GM23338 (cell line): Measurements from ENCODE around the gene ANO10. TPM values are rescaled to one million over a fixed set of nuclear protein-coding genes. Genes with fewer than 3 reads are reported as not detected.

Experiments used
- ATAC-seq: fragments of 200-7000 bp; cut with Tn5 transposase; 3 replicates; pipeline ENCODE4 v1.9.1; 2020
- DNase-seq: peaks from one replicate; pipeline ENCODE4 v3.0.0-alpha.2; 2015; ENCODE audit warnings: low spot score
- H2AFZ ChIP-seq: fragments of 200-600 bp; sonication (generic); 2 replicates; pipeline ENCODE4 v1.8.0; 2016; ENCODE audit warnings: antibody characterized with exemption, mild to moderate bottlenecking, moderate library complexity
- H3F3A ChIP-seq: fragments of 200-600 bp; sonication (generic); replicated peaks from 2 replicates; pipeline ENCODE4 v1.8.0; 2017; ENCODE audit warnings: antibody characterized with exemption, mixed run types, low read depth
- H3K27ac ChIP-seq: fragments of 200-600 bp; sonication (generic); 2 replicates; pipeline ENCODE4 v1.6.1; 2016; ENCODE audit warnings: low read depth
- H3K27me3 ChIP-seq: fragments of 200-600 bp; sonication (generic); 2 replicates; pipeline ENCODE4 v1.8.0; 2016; ENCODE audit warnings: mild to moderate bottlenecking, mixed run types, moderate library complexity; ENCODE audit not compliant: insufficient read depth
- H3K36me3 ChIP-seq: fragments of 200-600 bp; sonication (generic); 2 replicates; pipeline ENCODE4 v1.8.0; 2016; ENCODE audit warnings: mild to moderate bottlenecking; ENCODE audit not compliant: insufficient read depth
- H3K4me1 ChIP-seq: fragments of 200-600 bp; sonication (generic); 2 replicates; pipeline ENCODE4 v1.8.0; 2016; ENCODE audit warnings: mild to moderate bottlenecking, moderate library complexity; ENCODE audit not compliant: insufficient read depth
- H3K4me2 ChIP-seq: fragments of 200-600 bp; sonication (generic); 2 replicates; pipeline ENCODE4 v1.7.1; 2017; ENCODE audit warnings: mixed run types
- H3K4me3 ChIP-seq: fragments of 200-600 bp; sonication (generic); 2 replicates; pipeline ENCODE4 v1.6.1; 2016; ENCODE audit warnings: mixed run types
- H3K79me2 ChIP-seq: fragments of 200-600 bp; sonication (generic); replicated peaks from 2 replicates; pipeline ENCODE4 v1.8.0; 2017; ENCODE audit warnings: mild to moderate bottlenecking; ENCODE audit not compliant: insufficient read depth
- H3K9me2 ChIP-seq: fragments of 200-600 bp; sonication (generic); 2 replicates; pipeline ENCODE4 v1.8.0; 2017; ENCODE audit not compliant: insufficient read depth
- H4K20me1 ChIP-seq: fragments of 200-600 bp; sonication (generic); replicated peaks from 2 replicates; pipeline ENCODE4 v1.8.0; 2017; ENCODE audit warnings: mild to moderate bottlenecking; ENCODE audit not compliant: insufficient read depth
- H3K27ac Mint-ChIP-seq: 2 replicates; pipeline ENCODE4 v1.8.0; 2020; ENCODE audit warnings: inconsistent platforms, mild to moderate bottlenecking, moderate library complexity, mixed read lengths
- H3K27me3 Mint-ChIP-seq: 3 replicates; pipeline ENCODE4 v1.8.0; 2022; ENCODE audit warnings: low read depth, mild to moderate bottlenecking, moderate library complexity, mixed read lengths, inconsistent platforms; ENCODE audit not compliant: insufficient read depth, poor library complexity
- H3K36me3 Mint-ChIP-seq: 3 replicates; pipeline ENCODE4 v1.8.0; 2021; ENCODE audit warnings: low read depth, mild to moderate bottlenecking, inconsistent platforms, moderate library complexity, mixed read lengths
- H3K4me1 Mint-ChIP-seq: 3 replicates; pipeline ENCODE4 v1.8.0; 2020; ENCODE audit warnings: mild to moderate bottlenecking, inconsistent platforms, mixed read lengths
- H3K4me3 Mint-ChIP-seq: 3 replicates; pipeline ENCODE4 v1.8.0; 2021; ENCODE audit warnings: moderate library complexity, mild to moderate bottlenecking, inconsistent platforms, mixed read lengths
- H3K9me3 Mint-ChIP-seq: 3 replicates; pipeline ENCODE4 v1.8.0; 2020; ENCODE audit warnings: moderate library complexity, mild to moderate bottlenecking, inconsistent platforms, mixed read lengths
- ZNF331 ChIP-seq: fragments of 250-450 bp; sonication (Bioruptor Pico); IDR thresholded peaks from 2 replicates; pipeline ENCODE4 v1.5.0; 2020; ENCODE audit warnings: low read depth, mild to moderate bottlenecking, moderate library complexity
- polyA plus RNA-seq: library from polyadenylated mRNA; unstranded; fragments of >200 nt; fragmentation: Nextera tagmentation; extraction: Ambion mirVana; gene quantifications from 2 replicates; pipeline ENCODE4 v1.2.1, GENCODE V29; 2016
- total RNA-seq: library from RNA; depleted of rRNA; stranded (reverse); fragments of >200 nt; shearing (Covaris generic); gene quantifications from 2 replicates; pipeline ENCODE4 v1.2.3, GENCODE V29; 2014
- TF ChIP-seq, protein P1 (sequence below): fragments of 250-450 bp; sonication (Bioruptor Pico); IDR thresholded peaks from 2 replicates; pipeline ENCODE4 v1.5.0; 2020; ENCODE audit warnings: mild to moderate bottlenecking, moderate library complexity
- TF ChIP-seq, protein P2 (sequence below): IDR thresholded peaks from one replicate; pipeline ENCODE4 v1.6.1; 2018; ENCODE audit warnings: antibody characterized with exemption; ENCODE audit not compliant: unreplicated experiment

Gene ANO10
- total and polyA plus RNA-seq, 2 experiments from 2014 or later, result 29.2 to 48.1 TPM

DNA sequence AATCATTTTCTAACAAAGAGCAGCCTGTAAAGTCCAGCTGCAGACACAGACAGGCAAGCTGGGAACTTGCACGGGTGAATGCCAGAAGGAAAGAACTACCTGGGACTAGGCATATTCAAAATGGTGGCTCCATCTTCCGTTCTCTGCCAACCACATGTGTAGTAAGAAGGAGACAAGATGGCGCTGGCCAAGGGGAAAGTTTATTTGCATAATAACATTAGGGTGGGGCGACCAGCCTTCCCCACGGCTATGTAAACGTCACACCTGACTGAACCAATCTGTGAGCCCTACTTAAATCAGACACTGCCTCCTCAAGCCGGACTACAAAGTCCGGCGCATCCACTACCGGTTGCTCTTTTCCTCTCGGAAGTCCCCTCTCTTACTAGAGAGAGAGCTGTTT, 204.7 kb downstream of the ANO10 start:
- H3K9me3 Mint-ChIP-seq, result no peaks in the 10 kb centered on the region
- Histone ChIP-seq H3K27ac (no peak overlapping the region), H4K20me1 (no peaks in the 10 kb centered on the region), H3K36me3 (no peaks in the 10 kb centered on the region), H3K4me1 (no peaks in the 10 kb centered on the region), H3K79me2 (no peaks in the 10 kb centered on the region), H3F3A (no peaks in the 10 kb centered on the region), H3K27me3 (no peaks in the 10 kb centered on the region), H3K4me3 (no peak overlapping the region), H3K4me2 (no peak overlapping the region), H3K9me2 (no peaks in the 10 kb centered on the region), H2AFZ (no peak overlapping the region)
- peaks cover 6% of the 10 kb centered on the region for H3K27me3 Mint-ChIP-seq
- H3K4me3 Mint-ChIP-seq, result no peak overlapping the region
- no peak overlapping the region for H3K27ac Mint-ChIP-seq
- no peak for DNase-seq
- ATAC-seq, result no peak
- H3K4me1 Mint-ChIP-seq, result no peaks in the 10 kb centered on the region; the same call in 2 of the 3 replicates
- H3K36me3 Mint-ChIP-seq, result no peaks in the 10 kb centered on the region; the same call in 2 of the 3 replicates
- no peak for TF ChIP-seq ZNF331 (CRISPR knock-in tag)
- TF ChIP-seq, protein P1, sequence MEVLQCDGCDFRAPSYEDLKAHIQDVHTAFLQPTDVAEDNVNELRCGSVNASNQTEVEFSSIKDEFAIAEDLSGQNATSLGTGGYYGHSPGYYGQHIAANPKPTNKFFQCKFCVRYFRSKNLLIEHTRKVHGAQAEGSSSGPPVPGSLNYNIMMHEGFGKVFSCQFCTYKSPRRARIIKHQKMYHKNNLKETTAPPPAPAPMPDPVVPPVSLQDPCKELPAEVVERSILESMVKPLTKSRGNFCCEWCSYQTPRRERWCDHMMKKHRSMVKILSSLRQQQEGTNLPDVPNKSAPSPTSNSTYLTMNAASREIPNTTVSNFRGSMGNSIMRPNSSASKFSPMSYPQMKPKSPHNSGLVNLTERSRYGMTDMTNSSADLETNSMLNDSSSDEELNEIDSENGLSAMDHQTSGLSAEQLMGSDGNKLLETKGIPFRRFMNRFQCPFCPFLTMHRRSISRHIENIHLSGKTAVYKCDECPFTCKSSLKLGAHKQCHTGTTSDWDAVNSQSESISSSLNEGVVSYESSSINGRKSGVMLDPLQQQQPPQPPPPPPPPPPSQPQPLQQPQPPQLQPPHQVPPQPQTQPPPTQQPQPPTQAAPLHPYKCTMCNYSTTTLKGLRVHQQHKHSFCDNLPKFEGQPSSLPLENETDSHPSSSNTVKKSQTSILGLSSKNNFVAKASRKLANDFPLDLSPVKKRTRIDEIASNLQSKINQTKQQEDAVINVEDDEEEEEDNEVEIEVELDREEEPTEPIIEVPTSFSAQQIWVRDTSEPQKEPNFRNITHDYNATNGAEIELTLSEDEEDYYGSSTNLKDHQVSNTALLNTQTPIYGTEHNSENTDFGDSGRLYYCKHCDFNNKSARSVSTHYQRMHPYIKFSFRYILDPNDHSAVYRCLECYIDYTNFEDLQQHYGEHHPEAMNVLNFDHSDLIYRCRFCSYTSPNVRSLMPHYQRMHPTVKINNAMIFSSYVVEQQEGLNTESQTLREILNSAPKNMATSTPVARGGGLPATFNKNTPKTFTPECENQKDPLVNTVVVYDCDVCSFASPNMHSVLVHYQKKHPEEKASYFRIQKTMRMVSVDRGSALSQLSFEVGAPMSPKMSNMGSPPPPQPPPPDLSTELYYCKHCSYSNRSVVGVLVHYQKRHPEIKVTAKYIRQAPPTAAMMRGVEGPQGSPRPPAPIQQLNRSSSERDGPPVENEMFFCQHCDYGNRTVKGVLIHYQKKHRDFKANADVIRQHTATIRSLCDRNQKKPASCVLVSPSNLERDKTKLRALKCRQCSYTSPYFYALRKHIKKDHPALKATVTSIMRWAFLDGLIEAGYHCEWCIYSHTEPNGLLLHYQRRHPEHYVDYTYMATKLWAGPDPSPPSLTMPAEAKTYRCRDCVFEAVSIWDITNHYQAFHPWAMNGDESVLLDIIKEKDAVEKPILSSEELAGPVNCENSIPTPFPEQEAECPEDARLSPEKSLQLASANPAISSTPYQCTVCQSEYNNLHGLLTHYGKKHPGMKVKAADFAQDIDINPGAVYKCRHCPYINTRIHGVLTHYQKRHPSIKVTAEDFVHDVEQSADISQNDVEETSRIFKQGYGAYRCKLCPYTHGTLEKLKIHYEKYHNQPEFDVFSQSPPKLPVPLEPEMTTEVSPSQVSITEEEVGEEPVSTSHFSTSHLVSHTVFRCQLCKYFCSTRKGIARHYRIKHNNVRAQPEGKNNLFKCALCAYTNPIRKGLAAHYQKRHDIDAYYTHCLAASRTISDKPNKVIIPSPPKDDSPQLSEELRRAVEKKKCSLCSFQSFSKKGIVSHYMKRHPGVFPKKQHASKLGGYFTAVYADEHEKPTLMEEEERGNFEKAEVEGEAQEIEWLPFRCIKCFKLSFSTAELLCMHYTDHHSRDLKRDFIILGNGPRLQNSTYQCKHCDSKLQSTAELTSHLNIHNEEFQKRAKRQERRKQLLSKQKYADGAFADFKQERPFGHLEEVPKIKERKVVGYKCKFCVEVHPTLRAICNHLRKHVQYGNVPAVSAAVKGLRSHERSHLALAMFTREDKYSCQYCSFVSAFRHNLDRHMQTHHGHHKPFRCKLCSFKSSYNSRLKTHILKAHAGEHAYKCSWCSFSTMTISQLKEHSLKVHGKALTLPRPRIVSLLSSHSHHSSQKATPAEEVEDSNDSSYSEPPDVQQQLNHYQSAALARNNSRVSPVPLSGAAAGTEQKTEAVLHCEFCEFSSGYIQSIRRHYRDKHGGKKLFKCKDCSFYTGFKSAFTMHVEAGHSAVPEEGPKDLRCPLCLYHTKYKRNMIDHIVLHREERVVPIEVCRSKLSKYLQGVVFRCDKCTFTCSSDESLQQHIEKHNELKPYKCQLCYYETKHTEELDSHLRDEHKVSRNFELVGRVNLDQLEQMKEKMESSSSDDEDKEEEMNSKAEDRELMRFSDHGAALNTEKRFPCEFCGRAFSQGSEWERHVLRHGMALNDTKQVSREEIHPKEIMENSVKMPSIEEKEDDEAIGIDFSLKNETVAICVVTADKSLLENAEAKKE (CRISPR knock-in tag), result no peak
- TF ChIP-seq, protein P2, sequence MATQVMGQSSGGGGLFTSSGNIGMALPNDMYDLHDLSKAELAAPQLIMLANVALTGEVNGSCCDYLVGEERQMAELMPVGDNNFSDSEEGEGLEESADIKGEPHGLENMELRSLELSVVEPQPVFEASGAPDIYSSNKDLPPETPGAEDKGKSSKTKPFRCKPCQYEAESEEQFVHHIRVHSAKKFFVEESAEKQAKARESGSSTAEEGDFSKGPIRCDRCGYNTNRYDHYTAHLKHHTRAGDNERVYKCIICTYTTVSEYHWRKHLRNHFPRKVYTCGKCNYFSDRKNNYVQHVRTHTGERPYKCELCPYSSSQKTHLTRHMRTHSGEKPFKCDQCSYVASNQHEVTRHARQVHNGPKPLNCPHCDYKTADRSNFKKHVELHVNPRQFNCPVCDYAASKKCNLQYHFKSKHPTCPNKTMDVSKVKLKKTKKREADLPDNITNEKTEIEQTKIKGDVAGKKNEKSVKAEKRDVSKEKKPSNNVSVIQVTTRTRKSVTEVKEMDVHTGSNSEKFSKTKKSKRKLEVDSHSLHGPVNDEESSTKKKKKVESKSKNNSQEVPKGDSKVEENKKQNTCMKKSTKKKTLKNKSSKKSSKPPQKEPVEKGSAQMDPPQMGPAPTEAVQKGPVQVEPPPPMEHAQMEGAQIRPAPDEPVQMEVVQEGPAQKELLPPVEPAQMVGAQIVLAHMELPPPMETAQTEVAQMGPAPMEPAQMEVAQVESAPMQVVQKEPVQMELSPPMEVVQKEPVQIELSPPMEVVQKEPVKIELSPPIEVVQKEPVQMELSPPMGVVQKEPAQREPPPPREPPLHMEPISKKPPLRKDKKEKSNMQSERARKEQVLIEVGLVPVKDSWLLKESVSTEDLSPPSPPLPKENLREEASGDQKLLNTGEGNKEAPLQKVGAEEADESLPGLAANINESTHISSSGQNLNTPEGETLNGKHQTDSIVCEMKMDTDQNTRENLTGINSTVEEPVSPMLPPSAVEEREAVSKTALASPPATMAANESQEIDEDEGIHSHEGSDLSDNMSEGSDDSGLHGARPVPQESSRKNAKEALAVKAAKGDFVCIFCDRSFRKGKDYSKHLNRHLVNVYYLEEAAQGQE, result no peak
